ENCODE results near the gene PSD.

The PSD gene

GRCh38 chr10:102438374-102438773 lies 19.8 kb upstream of the PSD start:
- TF ChIP-seq, protein P1, sequence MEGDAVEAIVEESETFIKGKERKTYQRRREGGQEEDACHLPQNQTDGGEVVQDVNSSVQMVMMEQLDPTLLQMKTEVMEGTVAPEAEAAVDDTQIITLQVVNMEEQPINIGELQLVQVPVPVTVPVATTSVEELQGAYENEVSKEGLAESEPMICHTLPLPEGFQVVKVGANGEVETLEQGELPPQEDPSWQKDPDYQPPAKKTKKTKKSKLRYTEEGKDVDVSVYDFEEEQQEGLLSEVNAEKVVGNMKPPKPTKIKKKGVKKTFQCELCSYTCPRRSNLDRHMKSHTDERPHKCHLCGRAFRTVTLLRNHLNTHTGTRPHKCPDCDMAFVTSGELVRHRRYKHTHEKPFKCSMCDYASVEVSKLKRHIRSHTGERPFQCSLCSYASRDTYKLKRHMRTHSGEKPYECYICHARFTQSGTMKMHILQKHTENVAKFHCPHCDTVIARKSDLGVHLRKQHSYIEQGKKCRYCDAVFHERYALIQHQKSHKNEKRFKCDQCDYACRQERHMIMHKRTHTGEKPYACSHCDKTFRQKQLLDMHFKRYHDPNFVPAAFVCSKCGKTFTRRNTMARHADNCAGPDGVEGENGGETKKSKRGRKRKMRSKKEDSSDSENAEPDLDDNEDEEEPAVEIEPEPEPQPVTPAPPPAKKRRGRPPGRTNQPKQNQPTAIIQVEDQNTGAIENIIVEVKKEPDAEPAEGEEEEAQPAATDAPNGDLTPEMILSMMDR (conservative IDR thresholded peaks at IDR 0.05; ENCODE audit: low read depth, low read length), result no peak
- no peak overlapping the region for H3K4me3 ChIP-seq (ENCODE audit: low read depth, low read length)
- DNase-seq (ENCODE audit: low read depth), result no peak

DNA sequence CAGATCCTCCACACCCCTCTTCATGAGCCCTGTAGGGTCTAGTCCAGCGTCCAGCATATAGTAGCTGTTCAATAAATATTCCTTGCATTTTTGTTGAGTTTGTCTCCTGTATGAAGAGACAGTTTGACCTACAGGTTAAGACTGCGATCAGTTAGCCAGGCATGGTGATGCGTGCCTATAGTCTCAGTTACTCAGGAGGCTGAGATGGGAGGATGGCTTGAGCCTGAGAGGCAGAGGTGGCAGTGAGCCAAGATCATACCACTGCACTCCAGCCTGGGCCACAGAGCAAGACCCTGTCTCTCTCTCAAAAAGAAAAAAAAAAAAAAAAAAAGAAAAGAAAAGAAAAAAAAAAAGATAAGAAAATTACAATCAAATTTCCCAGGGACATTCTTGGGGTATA lies 18.9 kb upstream of the PSD start:
- DNase-seq (ENCODE audit: low read depth), result no peak
- no peak overlapping the region for H3K4me3 ChIP-seq (ENCODE audit: low read depth, low read length)
- TF ChIP-seq, protein P1 (conservative IDR thresholded peaks at IDR 0.05; ENCODE audit: low read depth, low read length), result no peak

DNA sequence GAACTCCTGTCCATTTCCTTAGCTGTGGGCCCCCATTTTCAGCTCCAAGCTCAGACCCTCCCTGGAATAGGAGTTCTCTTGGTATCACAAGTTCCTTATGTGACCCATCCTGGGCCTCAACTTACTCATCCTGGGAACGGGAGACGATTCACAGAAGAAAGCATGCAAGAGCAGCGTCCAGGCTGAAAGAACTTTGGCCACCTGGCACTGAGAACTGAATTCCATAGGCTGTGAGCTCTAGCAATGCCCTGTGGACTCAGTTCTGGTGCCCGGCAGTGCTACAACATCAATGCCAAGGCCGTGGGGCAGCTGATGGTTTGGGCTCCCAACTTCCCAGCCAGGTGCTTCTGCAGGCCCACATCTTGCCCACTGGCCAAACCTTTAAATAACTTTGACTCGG lies 17.7 kb upstream of the PSD start:
- H3K4me3 ChIP-seq (ENCODE audit: low read depth, low read length), result peak overlapping the region; percentile 56
- no peak for DNase-seq (ENCODE audit: low read depth)
- TF ChIP-seq, protein P1 (conservative IDR thresholded peaks at IDR 0.05; ENCODE audit: low read depth, low read length), result no peak

- TF ChIP-seq, protein P1 (conservative IDR thresholded peaks at IDR 0.05; ENCODE audit: low read depth, low read length), result no peak
- peak overlapping the region; percentile 56 for H3K4me3 ChIP-seq (ENCODE audit: low read depth, low read length)
- DNase-seq (ENCODE audit: low read depth), result peak; percentile 38
Observed at GRCh38 chr10:102435529-102436233, 17.1 kb upstream of the PSD start.

- peak overlapping the region; percentile 56 for H3K4me3 ChIP-seq (ENCODE audit: low read depth, low read length)
Observed at GRCh38 chr10:102435133-102435497, 16.5 kb upstream of the PSD start.

GRCh38 chr10:102434394-102435132 lies 16.0 kb upstream of the PSD start:
- peak; percentile 56 for DNase-seq (ENCODE audit: low read depth)
- no peak overlapping the region for H3K4me3 ChIP-seq (ENCODE audit: low read depth, low read length)
- TF ChIP-seq, protein P1 (conservative IDR thresholded peaks at IDR 0.05; ENCODE audit: low read depth, low read length), result no peak

More at GRCh38 chr10:102435133-102435497, 16.5 kb upstream of the PSD start:
- peak; percentile 14 for DNase-seq (ENCODE audit: low read depth)
- TF ChIP-seq, protein P1 (conservative IDR thresholded peaks at IDR 0.05; ENCODE audit: low read depth, low read length), result no peak
